Activated CD8-positive, alpha-beta memory T cell treated with anti-CD3 and anti-CD28 coated beads for 36 hours (primary cell): ENCODE measurements around the gene DEFB108B. TPM values are rescaled to one million over a fixed set of nuclear protein-coding genes. Genes with fewer than 3 reads are reported as not detected.

Experiments
- total RNA-seq, 2 experiments: library from RNA; stranded (reverse); gene quantifications; one replicate each; pipeline ENCODE4 v1.2.3, GENCODE V29; 2021

Gene DEFB108B
- total RNA-seq, 2 experiments from 2014 or later = not detected

Other genes starting within 250 kb of the DEFB108B start
- gene DEFB131B, start 45.3 kb downstream of the DEFB108B start, total RNA-seq = not detected
- gene XNDC1N, start 95.4 kb downstream of the DEFB108B start, total RNA-seq = 10 to 100 TPM; 12.1 to 15.0 TPM
- gene RNF121, start 95.8 kb downstream of the DEFB108B start, total RNA-seq = 10 to 100 TPM; 48.1 to 50.7 TPM
- 1 to 10 TPM; 6.6 to 7.9 TPM for gene IL18BP, start 165.7 kb downstream of the DEFB108B start, total RNA-seq
- 100 to 1,000 TPM; 103 to 110 TPM for gene NUMA1, start 247.3 kb downstream of the DEFB108B start, total RNA-seq
- gene LRRC51, start 247.7 kb downstream of the DEFB108B start, total RNA-seq = 10 to 100 TPM in 1 of 2 experiments, 1 to 10 TPM in 1; 9.6 to 11.3 TPM